ENCODE measurements around the gene OPN1SW.

The OPN1SW gene

DNA sequence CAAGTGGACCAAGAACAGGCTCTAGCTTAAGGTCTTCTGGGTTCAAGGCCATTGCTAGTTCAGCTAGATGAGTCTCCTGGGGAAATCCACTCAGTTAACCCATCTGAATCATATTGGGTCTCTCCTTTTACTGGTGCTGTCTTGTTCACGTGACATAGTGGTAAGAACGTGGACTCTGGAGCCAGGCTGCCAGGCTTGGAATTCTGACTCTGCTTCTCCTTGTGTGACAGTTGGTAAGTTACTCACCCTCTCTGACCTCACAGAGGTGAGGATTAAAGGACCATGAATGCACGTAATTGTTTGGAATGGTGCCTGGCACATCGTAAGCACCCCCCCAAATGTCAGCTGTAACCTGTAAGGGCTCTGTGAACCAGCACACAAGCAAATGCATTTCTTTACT is 46.1 kb downstream of the OPN1SW start:
- DNase-seq, result no peak

DNA sequence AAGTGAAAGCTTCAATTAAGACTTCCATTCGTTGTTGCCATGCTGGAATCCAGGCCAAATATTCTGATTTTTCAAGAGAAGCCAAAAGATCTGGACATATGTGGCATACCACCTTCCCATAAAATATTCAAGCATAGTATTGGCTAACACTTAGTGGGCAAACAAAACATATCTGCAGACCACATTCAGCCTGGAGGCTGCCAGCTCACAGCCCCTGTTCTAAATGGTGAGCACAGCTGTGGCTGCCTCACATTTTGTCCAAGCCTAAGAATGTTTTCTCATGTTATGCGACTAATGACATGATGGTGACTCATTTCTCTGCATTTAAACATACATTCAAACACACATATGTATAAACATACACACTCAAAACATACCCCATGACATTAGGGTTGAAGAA is 47.0 kb downstream of the OPN1SW start:
- DNase-seq, result no peak

DNA sequence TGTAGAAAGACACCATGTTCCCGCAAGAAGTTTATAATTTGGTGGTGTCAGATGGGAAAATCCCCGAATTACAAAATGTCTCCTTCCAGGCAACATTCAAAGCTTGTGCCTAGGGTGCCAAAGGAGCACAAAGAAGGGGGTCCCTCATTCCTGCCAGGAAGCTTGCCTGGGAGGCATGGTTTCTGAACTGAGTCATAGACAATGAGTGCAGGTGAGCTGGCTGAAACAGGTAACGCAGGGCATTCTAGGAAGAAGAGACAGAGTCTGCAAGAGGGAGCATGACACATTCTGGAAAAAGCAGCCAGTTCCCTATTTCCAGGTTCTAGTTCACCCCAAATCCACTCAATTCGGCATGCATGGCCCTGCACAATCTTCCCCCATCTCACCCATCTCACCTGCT is 48.4 kb downstream of the OPN1SW start:
- DNase-seq, result no peak

DNA sequence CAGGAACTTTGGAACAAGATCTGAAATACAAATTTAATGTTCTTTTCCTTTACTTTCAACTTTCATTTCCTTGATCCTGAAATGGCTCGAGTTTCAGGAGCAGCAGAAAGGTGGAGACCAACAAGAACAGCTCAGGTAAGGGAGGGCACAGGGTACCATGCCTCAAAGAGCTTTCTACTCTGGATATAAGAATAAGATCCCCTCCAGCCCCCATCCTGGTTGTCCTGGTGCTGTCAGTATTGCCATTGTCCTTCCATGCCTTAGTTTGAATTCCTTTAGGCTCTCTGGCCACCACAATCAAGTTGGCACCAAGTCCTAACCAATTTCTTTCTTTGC is 48.9 kb downstream of the OPN1SW start:
- DNase-seq, result no peak

DNA sequence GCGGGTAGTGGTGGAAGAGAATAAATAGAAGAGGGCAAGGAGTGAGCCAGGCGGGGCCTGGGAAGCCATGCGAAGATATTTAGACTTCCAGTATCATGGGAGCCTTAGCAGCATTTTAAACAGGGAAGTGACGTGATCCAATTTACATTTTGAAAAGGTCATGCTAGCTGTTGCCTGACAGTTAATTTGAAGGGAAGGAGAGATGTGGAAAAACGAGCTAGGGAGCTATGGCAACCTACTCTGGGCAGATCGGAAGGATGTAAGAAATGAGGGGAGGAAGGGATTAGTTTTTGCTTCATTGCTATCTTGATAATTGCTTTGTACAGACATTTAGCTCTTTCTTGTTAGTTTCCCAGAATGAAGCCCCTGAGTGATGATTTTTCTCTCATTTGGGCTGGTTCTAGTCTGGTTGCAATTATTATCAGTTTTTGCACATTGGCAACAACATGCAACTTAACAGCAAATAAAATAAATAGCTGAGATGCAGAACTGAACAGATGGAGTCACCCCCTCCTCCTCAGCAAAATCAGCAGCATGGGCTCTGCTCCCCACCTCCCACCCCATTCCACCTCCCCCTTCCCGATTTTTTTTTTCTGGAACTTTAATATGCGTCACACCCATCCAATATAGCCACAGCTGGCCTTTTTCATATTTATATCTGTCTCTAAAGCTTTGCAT is 49.4 kb downstream of the OPN1SW start:
- DNase-seq, result no peak

DNA sequence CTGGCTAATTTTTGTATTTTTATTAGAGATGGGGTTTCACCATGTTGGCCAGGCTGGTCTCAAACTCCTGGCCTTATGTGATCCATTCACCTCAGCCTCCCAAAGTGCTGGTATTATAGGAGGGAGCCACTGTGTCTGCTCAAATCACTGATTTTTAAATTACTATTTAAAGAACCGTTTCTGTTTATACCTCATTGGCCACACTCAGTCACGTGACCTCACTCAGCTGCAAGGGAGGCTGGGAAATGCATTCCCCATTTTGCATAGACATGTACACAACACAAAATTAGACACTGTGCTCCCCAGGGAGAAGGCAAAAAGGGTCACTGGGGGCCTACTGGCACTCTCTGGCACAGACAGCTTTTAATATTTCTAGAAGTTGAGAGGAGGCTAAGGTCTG is 50.1 kb downstream of the OPN1SW start:
- DNase-seq, result no peak

DNA sequence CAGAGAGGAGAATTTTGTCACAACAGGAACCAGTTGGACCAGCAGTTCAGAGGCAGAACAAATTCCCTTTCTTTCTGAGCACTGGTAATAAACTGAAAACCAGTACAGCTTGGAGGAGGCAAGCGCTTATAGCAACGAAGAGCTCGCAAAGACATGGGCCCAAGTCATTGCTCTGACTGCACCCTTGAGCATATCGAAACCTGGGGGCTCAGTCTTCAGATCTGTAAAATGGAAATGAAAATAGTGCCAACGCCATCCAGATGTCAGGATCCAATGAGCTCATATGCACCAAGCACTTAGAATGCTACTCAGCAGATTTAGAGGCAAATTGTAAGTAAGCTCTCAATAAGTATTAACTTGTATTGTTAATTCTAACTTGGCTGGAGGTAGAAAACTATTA is 50.9 kb downstream of the OPN1SW start:
- DNase-seq, result no peak

Data from NCI-H187 treated with DMSO at 0.1 percent for 48 hours (cell line).